Smooth muscle cell (in vitro differentiated cells): Measurements from ENCODE around the gene NAXE. TPM values are rescaled to one million over a fixed set of nuclear protein-coding genes. Genes with fewer than 3 reads are reported as not detected.

Experiments used
- DNase-seq: peaks from one replicate; lab custom pipeline; 2025; ENCODE audit not compliant: unreplicated experiment; lab: John Stamatoyannopoulos, UW
- H2AFZ ChIP-seq: fragments of 200-600 bp; sonication (generic); 2 replicates; pipeline ENCODE4 v1.6.0; 2016; ENCODE audit warnings: antibody characterized with exemption, low read depth, mild to moderate bottlenecking
- H3F3A ChIP-seq: fragments of 200-600 bp; sonication (generic); 2 replicates; pipeline ENCODE4 v1.6.0; 2017; ENCODE audit warnings: antibody characterized with exemption, low read depth
- H3K27ac ChIP-seq: fragments of 200-600 bp; sonication (generic); 2 replicates; pipeline ENCODE4 v1.5.1; 2016; ENCODE audit warnings: low read depth, mild to moderate bottlenecking
- H3K27me3 ChIP-seq: fragments of 200-600 bp; sonication (generic); 2 replicates; pipeline ENCODE4 v1.6.1; 2016; ENCODE audit warnings: low read depth, mild to moderate bottlenecking
- H3K36me3 ChIP-seq: fragments of 200-600 bp; sonication (generic); 2 replicates; pipeline ENCODE4 v1.5.1; 2016; ENCODE audit warnings: low read depth
- H3K4me1 ChIP-seq: fragments of 200-600 bp; sonication (generic); 2 replicates; pipeline ENCODE4 v1.5.1; 2016; ENCODE audit warnings: low read depth
- H3K4me2 ChIP-seq: fragments of 200-600 bp; sonication (generic); 2 replicates; pipeline ENCODE4 v1.6.0; 2016; ENCODE audit warnings: mild to moderate bottlenecking
- H3K4me3 ChIP-seq: fragments of 200-600 bp; sonication (generic); 2 replicates; pipeline ENCODE4 v1.5.1; 2016; ENCODE audit warnings: mild to moderate bottlenecking
- H3K79me2 ChIP-seq: fragments of 200-600 bp; sonication (generic); 2 replicates; pipeline ENCODE4 v1.6.0; 2016; ENCODE audit warnings: low read depth, mild to moderate bottlenecking
- H3K9ac ChIP-seq: fragments of 200-600 bp; sonication (generic); 2 replicates; pipeline ENCODE4 v1.6.0; 2016; ENCODE audit warnings: low read depth
- H3K9me3 ChIP-seq: fragments of 200-600 bp; sonication (generic); replicated peaks from 2 replicates; pipeline ENCODE4 v1.5.1; 2016; ENCODE audit warnings: low read depth
- H4K20me1 ChIP-seq: fragments of 200-600 bp; sonication (generic); 2 replicates; pipeline ENCODE4 v1.6.0; 2016; ENCODE audit warnings: low read depth
- CTCF ChIP-seq: fragments of 200-600 bp; sonication (generic); IDR thresholded peaks from 2 replicates; pipeline ENCODE4 v1.5.1; 2017; ENCODE audit warnings: borderline replicate concordance, mild to moderate bottlenecking, antibody characterized with exemption; ENCODE audit not compliant: insufficient read depth, poor library complexity, severe bottlenecking
- WGBS: methylation state at CpG from one replicate; pipeline ENCODE4 v1.1.7; 2016; ENCODE audit warnings: low lambda C conversion rate; 5-methylcytosine and 5-hydroxymethylcytosine counted together
- polyA plus RNA-seq: library from polyadenylated mRNA; unstranded; fragments of >200 nt; fragmentation: Nextera tagmentation; extraction: Ambion mirVana; gene quantifications from 2 replicates; pipeline ENCODE4 v1.2.1, GENCODE V29; 2016
- total RNA-seq: library from RNA; depleted of rRNA; stranded (reverse); fragments of >200 nt; gene quantifications from 2 replicates; pipeline ENCODE4 v1.2.3, GENCODE V29; 2014

The NAXE gene
- total and polyA plus RNA-seq, 2 experiments from 2014 or later, result 50.5 to 72.5 TPM

DNA sequence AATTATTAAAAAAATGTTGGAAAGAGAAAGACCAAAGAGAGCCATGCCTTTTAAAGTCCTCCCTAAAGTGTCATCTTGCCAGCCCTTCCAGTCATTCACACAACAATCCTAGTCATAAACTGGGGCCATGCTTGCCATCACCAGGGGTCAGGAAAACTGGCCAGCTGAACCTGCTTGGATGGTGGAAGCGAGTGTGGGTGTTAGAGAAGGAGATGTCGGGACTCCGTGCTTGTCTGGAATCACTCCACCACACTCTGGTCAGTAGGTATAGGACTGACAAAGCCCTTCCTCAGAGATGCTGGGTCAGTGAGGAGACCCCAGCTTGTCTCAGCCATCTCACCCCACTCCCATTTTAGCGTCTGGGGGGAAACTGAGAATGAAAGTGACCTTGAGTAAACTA is 24.4 kb downstream of the NAXE start:
- TF ChIP-seq CTCF, result no peak
- Histone ChIP-seq H3F3A (no peaks in the 10 kb centered on the region), H3K4me3 (no peak overlapping the region), H3K79me2 (no peaks in the 10 kb centered on the region), H3K9ac (no peak overlapping the region), H3K27me3 (peaks cover 19% of the 10 kb centered on the region), H3K27ac (no peak overlapping the region), H3K4me2 (peak overlapping the region; percentile 67), H3K9me3 (no peaks in the 10 kb centered on the region), H3K4me1 (no peaks in the 10 kb centered on the region), H3K36me3 (no peaks in the 10 kb centered on the region), H2AFZ (no peak overlapping the region), H4K20me1 (no peaks in the 10 kb centered on the region)
- 30% methylated on average over 4 of the region's 4 CpGs for WGBS
- no peak for DNase-seq

DNA sequence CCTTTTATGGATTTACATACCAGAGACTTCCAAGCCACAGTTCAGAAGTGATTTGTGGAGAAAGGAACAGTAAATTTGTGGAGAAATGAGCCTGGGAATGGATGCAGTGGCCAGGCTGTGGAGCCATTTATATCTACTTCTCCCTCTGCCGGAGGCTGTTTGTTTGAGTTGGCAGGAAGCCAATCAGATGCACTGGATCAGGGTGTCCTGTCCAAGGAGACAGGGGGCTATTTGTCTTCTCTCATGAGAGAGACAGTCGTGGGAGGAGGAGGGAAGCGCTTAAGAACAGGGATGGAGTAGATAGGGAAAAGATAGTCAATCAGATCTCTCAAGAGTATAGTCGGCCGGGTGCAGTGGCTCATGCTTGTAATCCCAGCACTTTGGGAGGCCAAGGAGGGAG is 24.9 kb downstream of the NAXE start:
- Histone ChIP-seq H3K27ac (no peak overlapping the region), H3K9me3 (no peaks in the 10 kb centered on the region), H3K27me3 (peaks cover 24% of the 10 kb centered on the region), H3K79me2 (no peaks in the 10 kb centered on the region), H3K4me1 (no peaks in the 10 kb centered on the region), H3F3A (no peaks in the 10 kb centered on the region), H4K20me1 (no peaks in the 10 kb centered on the region), H2AFZ (no peak overlapping the region), H3K4me3 (no peak overlapping the region), H3K9ac (no peak overlapping the region), H3K36me3 (no peaks in the 10 kb centered on the region), H3K4me2 (peak overlapping the region; percentile 67)
- TF ChIP-seq CTCF, result no peak
- WGBS, result 20% methylated on average over 5 of the region's 5 CpGs
- no peak for DNase-seq

GRCh38 chr1:156618853-156619581 is 27.4 kb downstream of the NAXE start, which contains the start of gene HAPLN2:
TSS of gene HAPLN2 (plus strand) at chr1:156619415. CDS start at chr1:156623491, 4,076 bp downstream.
- 12% methylated on average over 7 of the region's 7 CpGs for WGBS
- no peak within 1 kb of the TSS for H2AFZ ChIP-seq
- peaks cover 48% of the 10 kb centered on the region for H3K27me3 ChIP-seq
- H3K36me3 ChIP-seq, result no peaks in the 10 kb centered on the region
- no peaks in the 10 kb centered on the region for H3K79me2 ChIP-seq
- no peak within 1 kb of the TSS for H3K27ac ChIP-seq
- no peaks in the 10 kb centered on the region for H4K20me1 ChIP-seq
- no peak within 1 kb of the TSS for H3K4me2 ChIP-seq
- no peaks in the 10 kb centered on the region for H3F3A ChIP-seq
- no peak for DNase-seq
- peak; percentile 38 for TF ChIP-seq CTCF
- no peak within 1 kb of the TSS for H3K4me3 ChIP-seq
- no peak within 1 kb of the TSS for H3K9ac ChIP-seq
- no peaks in the 10 kb centered on the region for H3K4me1 ChIP-seq
- H3K9me3 ChIP-seq, result no peaks in the 10 kb centered on the region

GRCh38 chr1:156619582-156619955 is 28.0 kb downstream of the NAXE start:
- Histone ChIP-seq H3K27ac (no peak overlapping the region), H4K20me1 (no peaks in the 10 kb centered on the region), H3K79me2 (no peaks in the 10 kb centered on the region), H2AFZ (no peak overlapping the region), H3K4me2 (no peak overlapping the region), H3K9ac (no peak overlapping the region), H3K36me3 (no peaks in the 10 kb centered on the region), H3K9me3 (no peaks in the 10 kb centered on the region), H3K4me1 (no peaks in the 10 kb centered on the region), H3K27me3 (peaks cover 54% of the 10 kb centered on the region), H3K4me3 (no peak overlapping the region), H3F3A (no peaks in the 10 kb centered on the region)
- no peak for DNase-seq
- TF ChIP-seq CTCF, result no peak
- 39% methylated on average over 6 of the region's 6 CpGs for WGBS
